Stimulated activated CD8-positive, alpha-beta memory T cell treated with anti-CD3 and anti-CD28 coated beads, Interleukin-7, amount 100 ng/mL, for 1 hour (primary cell): ENCODE data around the gene HLA-DQB2.
"Not testable (repeated sequence)": the region's sequence is repeated elsewhere in the genome, so short reads cannot be mapped to it uniquely, and the experiment has no call there.

Experiments
- DNase-seq, 2 donors: peaks; one replicate each; pipeline ENCODE4 v3.0.0-alpha.2; 2020; ENCODE audit warnings: low read depth in 2 of 2

Gene HLA-DQB2

GRCh38 chr6:32763421-32763820 lies at the start of gene HLA-DQB2:
Gene HLA-DQB2 (minus strand): TSS chr6:32763532. CDS start chr6:32763470, 62 bp downstream.
- DNase-seq: no peak

- no peak for DNase-seq
Measured at GRCh38 chr6:32809171-32809570, 45.8 kb upstream of the HLA-DQB2 start.

- DNase-seq: no peak
Measured at GRCh38 chr6:32807020-32807580, 43.8 kb upstream of the HLA-DQB2 start.

GRCh38 chr6:32805404-32805803 lies 42.1 kb upstream of the HLA-DQB2 start:
- not testable (repeated sequence) for DNase-seq

GRCh38 chr6:32803416-32803815 lies 40.1 kb upstream of the HLA-DQB2 start:
- no peak for DNase-seq

GRCh38 chr6:32799740-32800139 lies 36.4 kb upstream of the HLA-DQB2 start:
- no peak for DNase-seq

- no peak for DNase-seq
Measured at GRCh38 chr6:32799168-32799567, 35.8 kb upstream of the HLA-DQB2 start.

GRCh38 chr6:32796848-32797776 lies 33.8 kb upstream of the HLA-DQB2 start:
- peak; percentile 55 to 83 for DNase-seq

- DNase-seq: no peak
Measured at GRCh38 chr6:32794510-32794909, 31.2 kb upstream of the HLA-DQB2 start.

- no peak for DNase-seq
Measured at GRCh38 chr6:32792901-32793435, 29.6 kb upstream of the HLA-DQB2 start.

GRCh38 chr6:32790306-32790705 lies 27.0 kb upstream of the HLA-DQB2 start:
- no peak for DNase-seq

- no peak for DNase-seq
Measured at GRCh38 chr6:32785781-32786533, 22.6 kb upstream of the HLA-DQB2 start.

- DNase-seq: not testable (repeated sequence)
Measured at GRCh38 chr6:32782923-32783322, 19.6 kb upstream of the HLA-DQB2 start.

- no peak for DNase-seq
Measured at GRCh38 chr6:32779036-32779435, 15.7 kb upstream of the HLA-DQB2 start.

- DNase-seq: no peak
Measured at GRCh38 chr6:32775071-32775470, 11.7 kb upstream of the HLA-DQB2 start.

- DNase-seq: no peak
Measured at GRCh38 chr6:32774426-32774825, 11.1 kb upstream of the HLA-DQB2 start.

GRCh38 chr6:32772656-32773055 lies 9.3 kb upstream of the HLA-DQB2 start:
- no peak for DNase-seq

- DNase-seq: no peak
Measured at GRCh38 chr6:32764048-32764447, 716 bp upstream of the HLA-DQB2 start.

GRCh38 chr6:32761548-32761947 lies 1.8 kb downstream of the HLA-DQB2 start:
- DNase-seq: no peak

- no peak for DNase-seq
Measured at GRCh38 chr6:32761072-32761471, 2.3 kb downstream of the HLA-DQB2 start.

- no peak for DNase-seq
Measured at GRCh38 chr6:32759669-32760068, 3.7 kb downstream of the HLA-DQB2 start.

GRCh38 chr6:32752580-32752979 lies 10.8 kb downstream of the HLA-DQB2 start:
- no peak for DNase-seq
